ENCODE results near the gene STX16. TPM values are rescaled to one million over a fixed set of nuclear protein-coding genes. Genes with fewer than 3 reads are reported as not detected.

Gene STX16
- total RNA-seq, 6 experiments from 2014 or later, result 18.1 to 25.3 (median 22.2) TPM

- Histone ChIP-seq H3K4me1 (no peaks in the 10 kb centered on the region), H3K27ac (no peak overlapping the region), H3K4me3 (no peak overlapping the region), H3K27me3 (no peaks in the 10 kb centered on the region), H3K9me3 (no peaks in the 10 kb centered on the region), H3K36me3 (peaks cover 6 to 58% (median 14%) of the 10 kb centered on the region in 4 donors)
- 83% methylated on average over 10 of the region's 16 CpGs for WGBS (ENCODE audit: insufficient coverage, low coverage, low lambda C conversion rate, missing lambda C conversion rate)
- TF ChIP-seq POLR2A (IDR thresholded peaks at IDR 0.05) (no peak), CTCF (IDR thresholded peaks at IDR 0.05) (no peak)
- intact Hi-C loops (cut with DNase I), result no loop called here
- ATAC-seq (no peak), DNase-seq (no peak)
Measured at GRCh38 chr20:58669287-58670006, 18.4 kb downstream of the STX16 start.

GRCh38 chr20:58670102-58670501 lies 19.0 kb downstream of the STX16 start:
- H3K36me3 ChIP-seq, result peaks cover 6 to 64% (median 14%) of the 10 kb centered on the region in 4 donors
- WGBS (ENCODE audit: insufficient coverage, low coverage, low lambda C conversion rate, missing lambda C conversion rate), result 100% methylated on average over 1 of the region's 1 CpG

DNA sequence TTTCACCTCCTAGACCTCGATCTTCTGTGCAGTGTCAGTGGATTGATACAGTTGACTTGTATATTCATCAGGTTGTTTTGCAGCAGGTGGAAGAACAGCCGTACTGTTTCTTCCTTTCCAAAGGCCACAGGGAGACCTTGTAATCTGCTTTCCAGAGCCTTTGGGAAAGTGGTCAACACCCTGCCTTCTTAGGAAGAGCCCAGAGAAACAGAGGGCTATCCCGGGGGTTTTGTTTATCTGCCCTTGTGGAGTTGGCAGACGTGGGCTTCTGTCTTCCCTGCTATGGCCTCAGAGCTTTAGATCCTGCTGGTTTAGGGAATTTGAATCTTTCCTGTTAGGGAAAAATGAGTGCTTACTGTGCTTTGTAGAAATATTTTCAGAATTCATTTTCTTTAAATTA lies 19.6 kb downstream of the STX16 start:
- Histone ChIP-seq H3K36me3 (peaks cover 9 to 70% (median 17%) of the 10 kb centered on the region in 4 donors), H3K27me3 (no peaks in the 10 kb centered on the region), H3K9me3 (no peaks in the 10 kb centered on the region), H3K4me3 (no peak overlapping the region), H3K4me1 (no peaks in the 10 kb centered on the region), H3K27ac (no peak overlapping the region)
- WGBS (ENCODE audit: insufficient coverage, low coverage, low lambda C conversion rate, missing lambda C conversion rate), result 61% methylated on average over 4 of the region's 4 CpGs
- no peak for ATAC-seq
- DNase-seq, result no peak
- TF ChIP-seq POLR2A (IDR thresholded peaks at IDR 0.05), result no peak
- TF ChIP-seq CTCF (IDR thresholded peaks at IDR 0.05), result no peak
- intact Hi-C loops (cut with DNase I), result no loop called here

More at GRCh38 chr20:58670102-58670501, 19.0 kb downstream of the STX16 start:
- Histone ChIP-seq H3K27ac (no peak overlapping the region), H3K27me3 (no peaks in the 10 kb centered on the region), H3K4me1 (no peaks in the 10 kb centered on the region), H3K4me3 (no peak overlapping the region), H3K9me3 (no peaks in the 10 kb centered on the region)
- DNase-seq (no peak), ATAC-seq (no peak)
- TF ChIP-seq POLR2A (IDR thresholded peaks at IDR 0.05), result no peak
- intact Hi-C loops (cut with DNase I), result no loop called here

GRCh38 chr20:58673119-58673518 lies 22.0 kb downstream of the STX16 start:
- DNase-seq, result no peak
- no peak for ATAC-seq
- no peak overlapping the region for H3K4me3 ChIP-seq
- intact Hi-C loops (cut with DNase I), result no loop called here
- WGBS (ENCODE audit: insufficient coverage, low coverage, low lambda C conversion rate, missing lambda C conversion rate), result 92% methylated on average over 9 of the region's 9 CpGs
- no peaks in the 10 kb centered on the region for H3K27me3 ChIP-seq
- TF ChIP-seq POLR2A (IDR thresholded peaks at IDR 0.05) (no peak), CTCF (IDR thresholded peaks at IDR 0.05) (no peak)
- peaks cover 6 to 77% (median 20%) of the 10 kb centered on the region in 4 donors for H3K36me3 ChIP-seq
- no peak overlapping the region for H3K27ac ChIP-seq
- no peaks in the 10 kb centered on the region for H3K4me1 ChIP-seq
- no peaks in the 10 kb centered on the region for H3K9me3 ChIP-seq

- H3K36me3 ChIP-seq, result peaks cover 0 to 59% (median 20%) of the 10 kb centered on the region in 4 donors
- 92% methylated on average over 5 of the region's 18 CpGs for WGBS (ENCODE audit: insufficient coverage, low coverage, low lambda C conversion rate, missing lambda C conversion rate)
- intact Hi-C loops (cut with DNase I), result no loop called here
- H3K4me1 ChIP-seq, result no peaks in the 10 kb centered on the region
- DNase-seq, result no peak
- H3K27me3 ChIP-seq, result no peaks in the 10 kb centered on the region
- H3K4me3 ChIP-seq, result no peak overlapping the region
- H3K9me3 ChIP-seq, result no peaks in the 10 kb centered on the region
- no peak for ATAC-seq
- no peak overlapping the region for H3K27ac ChIP-seq
- TF ChIP-seq CTCF (IDR thresholded peaks at IDR 0.05) (no peak), POLR2A (IDR thresholded peaks at IDR 0.05) (no peak)
Measured at GRCh38 chr20:58675146-58675584, 24.1 kb downstream of the STX16 start.
